Activated CD8-positive, alpha-beta T cell treated with anti-CD3 and anti-CD28 coated beads for 36 hours (primary cell): ENCODE data around the gene TXN. TPM values are rescaled to one million over a fixed set of nuclear protein-coding genes. Genes with fewer than 3 reads are reported as not detected.

Experiments used
- ATAC-seq: fragments of 200-7000 bp; cut with Tn5 transposase; one replicate; pipeline ENCODE4 v1.10.0; 2021; ENCODE audit warnings: mild to moderate bottlenecking, moderate library complexity
- CTCF ChIA-PET: fragments of 350-600 bp; sonication (Branson Sonifier 250); formaldehyde crosslinking; loops from one replicate; lab custom pipeline; 2021; ENCODE audit warnings: antibody characterized with exemption; lab: Charles Lee
- POLR2A ChIA-PET: fragments of 350-600 bp; sonication (Branson Sonifier 250); formaldehyde crosslinking; loops from one replicate; lab custom pipeline; 2021; ENCODE audit warnings: antibody characterized with exemption; lab: Charles Lee
- DNase-seq: peaks from one replicate; pipeline ENCODE4 v3.0.0-alpha.2; 2020
- H3K27ac Mint-ChIP-seq: one replicate; pipeline ENCODE4 v1.8.0; 2021; ENCODE audit warnings: mild to moderate bottlenecking, mixed read lengths
- H3K27me3 Mint-ChIP-seq: one replicate; pipeline ENCODE4 v1.8.0; 2021; ENCODE audit warnings: mixed read lengths
- H3K36me3 Mint-ChIP-seq: one replicate; pipeline ENCODE4 v1.8.0; 2021; ENCODE audit warnings: low read depth, mixed read lengths
- H3K4me1 Mint-ChIP-seq: one replicate; pipeline ENCODE4 v1.8.0; 2021; ENCODE audit warnings: low read depth, mixed read lengths
- H3K4me3 Mint-ChIP-seq: one replicate; pipeline ENCODE4 v1.8.0; 2021; ENCODE audit warnings: mild to moderate bottlenecking, moderate library complexity, mixed read lengths
- H3K9me3 Mint-ChIP-seq: one replicate; pipeline ENCODE4 v1.8.0; 2021; ENCODE audit warnings: mixed read lengths
- intact Hi-C: fragments of 100-400 bp; cut with micrococcal nuclease; formaldehyde crosslinking; loops from one replicate; pipeline ENCODE4 v1.10.0; 2022
- total RNA-seq, 2 experiments: library from RNA; stranded (reverse); gene quantifications; one replicate each; pipeline ENCODE4 v1.2.3, GENCODE V29; 2021
- TF ChIP-seq, protein P1 (sequence below): fragments of 200-600 bp; IDR thresholded peaks from one replicate; pipeline ENCODE4 v1.8.0; 2022; ENCODE audit warnings: antibody characterized with exemption, mild to moderate bottlenecking

TXN gene
- total RNA-seq, 2 experiments from 2014 or later, result 398 to 407 TPM

DNA sequence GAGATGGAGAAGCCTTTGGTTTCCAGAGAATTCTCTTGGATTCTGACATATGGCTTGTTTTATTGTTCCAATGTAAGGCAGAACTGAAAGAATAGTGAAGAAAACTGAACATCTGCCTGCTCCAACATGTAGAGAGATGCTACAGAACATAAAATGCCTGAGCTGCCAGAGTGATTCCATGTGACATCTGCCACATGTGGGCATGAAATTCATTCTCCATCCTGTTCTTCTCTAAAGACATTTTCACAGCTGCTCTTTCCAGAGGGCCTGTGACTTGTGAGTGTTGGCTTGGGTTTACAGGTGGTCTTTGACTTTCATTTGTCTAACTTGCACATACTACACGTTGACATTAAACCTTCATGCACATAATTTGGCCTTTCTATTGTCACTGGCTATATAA is 33.7 kb upstream of the TXN start:
- Mint-ChIP-seq H3K27ac (no peak overlapping the region), H3K4me1 (no peaks in the 10 kb centered on the region), H3K9me3 (peaks cover 1% of the 10 kb centered on the region), H3K36me3 (no peaks in the 10 kb centered on the region), H3K27me3 (no peaks in the 10 kb centered on the region), H3K4me3 (no peak overlapping the region)
- POLR2A ChIA-PET, result no interaction called here
- DNase-seq (no peak), ATAC-seq (no peak)
- CTCF ChIA-PET, result no interaction called here
- intact Hi-C loops, result no loop called here
- TF ChIP-seq, protein P1, sequence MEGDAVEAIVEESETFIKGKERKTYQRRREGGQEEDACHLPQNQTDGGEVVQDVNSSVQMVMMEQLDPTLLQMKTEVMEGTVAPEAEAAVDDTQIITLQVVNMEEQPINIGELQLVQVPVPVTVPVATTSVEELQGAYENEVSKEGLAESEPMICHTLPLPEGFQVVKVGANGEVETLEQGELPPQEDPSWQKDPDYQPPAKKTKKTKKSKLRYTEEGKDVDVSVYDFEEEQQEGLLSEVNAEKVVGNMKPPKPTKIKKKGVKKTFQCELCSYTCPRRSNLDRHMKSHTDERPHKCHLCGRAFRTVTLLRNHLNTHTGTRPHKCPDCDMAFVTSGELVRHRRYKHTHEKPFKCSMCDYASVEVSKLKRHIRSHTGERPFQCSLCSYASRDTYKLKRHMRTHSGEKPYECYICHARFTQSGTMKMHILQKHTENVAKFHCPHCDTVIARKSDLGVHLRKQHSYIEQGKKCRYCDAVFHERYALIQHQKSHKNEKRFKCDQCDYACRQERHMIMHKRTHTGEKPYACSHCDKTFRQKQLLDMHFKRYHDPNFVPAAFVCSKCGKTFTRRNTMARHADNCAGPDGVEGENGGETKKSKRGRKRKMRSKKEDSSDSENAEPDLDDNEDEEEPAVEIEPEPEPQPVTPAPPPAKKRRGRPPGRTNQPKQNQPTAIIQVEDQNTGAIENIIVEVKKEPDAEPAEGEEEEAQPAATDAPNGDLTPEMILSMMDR, result no peak

DNA sequence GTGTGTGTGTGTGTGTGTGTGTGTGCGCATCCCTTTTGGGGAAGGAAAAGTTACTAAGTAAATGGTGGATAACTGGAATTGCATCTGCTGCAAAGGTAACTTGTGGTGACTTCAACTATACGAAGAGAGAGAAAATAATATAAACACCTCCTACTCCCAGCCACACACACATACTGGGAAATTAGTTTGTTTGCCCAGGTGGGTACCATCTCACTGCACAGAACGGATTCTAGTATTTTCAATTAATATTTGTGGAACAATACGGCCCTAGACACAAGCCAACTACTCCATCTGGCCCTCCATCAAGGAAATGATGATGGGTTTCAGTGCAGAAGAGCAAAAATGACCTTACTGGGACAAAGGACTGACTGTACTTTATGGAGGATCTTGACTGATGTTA is 32.2 kb upstream of the TXN start:
- Mint-ChIP-seq H3K4me1 (no peaks in the 10 kb centered on the region), H3K4me3 (no peak overlapping the region), H3K9me3 (peaks cover 1% of the 10 kb centered on the region), H3K27me3 (no peaks in the 10 kb centered on the region), H3K36me3 (no peaks in the 10 kb centered on the region), H3K27ac (no peak overlapping the region)
- CTCF ChIA-PET, result no interaction called here
- ATAC-seq (no peak), DNase-seq (no peak)
- TF ChIP-seq, protein P1, result no peak
- POLR2A ChIA-PET, result interaction anchor here (0.6 kb wide), 1 partner anchor 695 kb away, joined by 3 read pairs; no protein-coding TSS in a partner anchor
- intact Hi-C loops, result no loop called here

DNA sequence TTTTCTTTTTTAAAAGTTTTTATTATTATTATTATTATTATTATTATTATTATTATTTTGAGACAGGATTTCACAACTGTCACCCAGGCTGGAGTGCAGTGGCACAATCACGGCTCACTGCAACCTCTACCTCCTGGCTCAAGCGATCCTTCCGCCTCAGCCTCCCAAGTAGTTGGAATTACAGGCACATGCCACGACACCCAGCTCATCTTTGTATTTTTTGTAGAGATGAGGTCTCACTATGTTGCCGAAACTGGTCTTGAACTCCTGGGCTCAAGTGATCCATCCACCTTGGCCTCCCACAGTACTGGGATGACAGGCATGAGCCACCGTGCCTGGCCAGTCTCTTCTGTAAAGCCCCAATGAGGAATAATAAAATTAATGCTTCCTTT is 31.0 kb upstream of the TXN start:
- intact Hi-C loops, result no loop called here
- no peaks in the 10 kb centered on the region for H3K36me3 Mint-ChIP-seq
- ATAC-seq (no peak), DNase-seq (no peak)
- ChIA-PET POLR2A (no interaction called here), CTCF (no interaction called here)
- TF ChIP-seq, protein P1, result no peak
- H3K4me3 Mint-ChIP-seq, result no peak overlapping the region
- no peaks in the 10 kb centered on the region for H3K27me3 Mint-ChIP-seq
- no peaks in the 10 kb centered on the region for H3K4me1 Mint-ChIP-seq
- peaks cover 1% of the 10 kb centered on the region for H3K9me3 Mint-ChIP-seq
- H3K27ac Mint-ChIP-seq, result no peak overlapping the region

DNA sequence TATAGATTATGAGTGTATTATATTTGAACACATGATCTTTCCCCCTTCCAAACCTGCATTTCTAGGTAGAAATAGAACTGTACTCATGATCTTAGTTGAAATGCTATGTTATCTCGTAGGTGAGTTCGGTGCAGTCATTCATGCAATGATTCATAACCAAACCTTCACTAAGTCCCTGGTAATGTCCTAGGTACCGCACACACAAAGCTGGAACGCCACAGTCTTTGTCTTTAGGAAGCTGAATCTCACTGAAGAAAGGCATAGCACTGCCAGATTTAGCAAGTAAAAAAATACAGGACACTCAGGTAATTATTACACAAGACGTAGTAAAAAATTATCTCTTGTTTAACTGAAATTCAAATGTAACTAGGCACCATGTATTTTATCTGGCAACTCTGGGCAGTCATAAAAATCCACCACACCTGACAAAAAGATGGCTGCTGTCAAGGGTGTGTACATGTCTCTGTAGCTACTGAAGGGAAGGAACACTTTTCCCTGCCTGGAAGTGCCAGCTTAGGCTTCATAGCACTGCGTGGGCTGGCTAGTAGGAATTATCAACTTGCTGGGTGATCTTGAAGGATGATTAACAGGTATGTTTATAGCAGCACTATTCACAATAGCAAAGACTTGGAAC is 28.0 kb upstream of the TXN start:
- H3K4me3 Mint-ChIP-seq, result no peak overlapping the region
- H3K27me3 Mint-ChIP-seq, result no peaks in the 10 kb centered on the region
- ChIA-PET CTCF (no interaction called here), POLR2A (no interaction called here)
- H3K4me1 Mint-ChIP-seq, result no peaks in the 10 kb centered on the region
- DNase-seq, result no peak
- peaks cover 1% of the 10 kb centered on the region for H3K9me3 Mint-ChIP-seq
- H3K27ac Mint-ChIP-seq, result no peak overlapping the region
- TF ChIP-seq, protein P1, result no peak
- intact Hi-C loops, result no loop called here
- no peaks in the 10 kb centered on the region for H3K36me3 Mint-ChIP-seq
- ATAC-seq, result no peak

DNA sequence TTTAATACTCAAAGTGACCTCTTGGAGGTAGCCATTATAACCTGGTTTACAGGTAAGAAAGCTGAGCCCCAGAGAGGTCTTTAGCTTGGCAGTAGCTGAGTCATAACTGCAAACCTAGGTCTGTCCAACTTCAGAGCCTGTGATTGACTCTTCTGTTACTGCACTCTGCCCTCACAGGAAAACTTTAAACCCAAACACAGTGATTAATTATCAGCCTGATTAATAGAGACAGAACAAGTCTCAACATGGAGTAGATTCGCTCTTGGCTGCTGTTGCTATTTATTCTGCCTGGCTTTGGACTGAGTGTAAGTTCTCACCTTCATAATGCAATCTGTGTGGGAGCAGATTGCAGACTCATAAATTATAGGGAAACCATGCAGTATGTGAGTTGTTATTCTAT is 27.4 kb upstream of the TXN start:
- POLR2A ChIA-PET, result no interaction called here
- TF ChIP-seq, protein P1, result no peak
- no peaks in the 10 kb centered on the region for H3K36me3 Mint-ChIP-seq
- H3K4me1 Mint-ChIP-seq, result no peaks in the 10 kb centered on the region
- H3K4me3 Mint-ChIP-seq, result no peak overlapping the region
- peaks cover 1% of the 10 kb centered on the region for H3K9me3 Mint-ChIP-seq
- no peak for DNase-seq
- CTCF ChIA-PET, result no interaction called here
- intact Hi-C loops, result no loop called here
- ATAC-seq, result no peak
- H3K27me3 Mint-ChIP-seq, result no peaks in the 10 kb centered on the region
- no peak overlapping the region for H3K27ac Mint-ChIP-seq
